ENCODE data around the gene SC5D. TPM values are rescaled to one million over a fixed set of nuclear protein-coding genes. Genes with fewer than 3 reads are reported as not detected.
A peak's percentile ranks its signal among the peaks of the same experiment; 100 is the strongest.

SC5D gene, protein sequence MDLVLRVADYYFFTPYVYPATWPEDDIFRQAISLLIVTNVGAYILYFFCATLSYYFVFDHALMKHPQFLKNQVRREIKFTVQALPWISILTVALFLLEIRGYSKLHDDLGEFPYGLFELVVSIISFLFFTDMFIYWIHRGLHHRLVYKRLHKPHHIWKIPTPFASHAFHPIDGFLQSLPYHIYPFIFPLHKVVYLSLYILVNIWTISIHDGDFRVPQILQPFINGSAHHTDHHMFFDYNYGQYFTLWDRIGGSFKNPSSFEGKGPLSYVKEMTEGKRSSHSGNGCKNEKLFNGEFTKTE
- total RNA-seq = 10 to 100 TPM; 20.1 to 22.4 TPM

DNA sequence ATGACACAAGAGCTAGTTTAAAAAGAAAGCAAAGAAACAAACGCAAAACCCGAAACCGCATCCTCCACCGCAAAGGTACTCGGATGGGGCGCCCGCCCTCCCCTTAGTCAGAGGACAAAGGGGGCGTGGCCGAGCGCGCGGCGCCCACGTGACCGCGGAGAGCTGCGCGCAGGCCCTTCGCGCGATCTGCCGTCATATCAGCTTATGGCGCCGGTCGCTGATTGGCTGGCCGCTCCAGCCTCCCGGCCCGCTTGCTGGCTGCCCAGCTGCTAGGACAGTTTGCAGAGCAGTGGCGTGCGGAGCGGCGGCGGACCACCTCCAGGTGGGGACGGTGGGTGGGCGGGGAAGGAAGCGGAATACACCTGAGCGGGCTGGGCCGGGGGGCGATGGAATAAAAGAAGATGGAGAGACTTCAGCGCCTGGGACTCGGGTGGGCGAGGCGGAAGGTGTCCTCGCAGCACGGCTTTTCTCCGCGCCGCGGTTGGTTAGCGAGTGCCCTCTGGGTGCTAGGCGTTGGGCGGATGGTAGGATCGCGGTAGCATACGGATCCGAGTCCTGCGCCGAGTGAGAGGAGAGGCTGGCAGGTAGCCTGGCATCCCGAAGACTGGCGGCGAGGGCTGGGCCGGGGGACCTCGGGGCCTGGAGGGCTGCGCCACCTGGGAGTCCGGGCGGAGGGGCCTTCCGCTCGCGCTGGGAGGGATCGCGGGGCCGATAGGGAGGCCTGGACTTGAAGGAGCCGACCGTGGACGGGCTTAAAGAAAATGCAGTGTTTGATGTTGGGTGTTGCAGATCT lies at the start of gene SC5D:
Gene SC5D, plus strand, starts transcription at position 277 of the 793 bp plus-strand sequence. CDS start 10,605 bp downstream, outside the sequence.
- ATAC-seq (replicated peaks) = peak; percentile 96
- peaks cover 16% of the 10 kb centered on the region for H3K36me3 Mint-ChIP-seq (ENCODE audit: low read depth)
- H3K4me1 Mint-ChIP-seq = peaks cover 28% of the 10 kb centered on the region
- H3K27ac Mint-ChIP-seq = peak within 1 kb of the TSS; percentile 97
- no peaks in the 10 kb centered on the region for H3K9me3 Mint-ChIP-seq
- H3K27me3 Mint-ChIP-seq = no peaks in the 10 kb centered on the region
- H3K4me3 Mint-ChIP-seq = peak within 1 kb of the TSS; percentile 96

DNA sequence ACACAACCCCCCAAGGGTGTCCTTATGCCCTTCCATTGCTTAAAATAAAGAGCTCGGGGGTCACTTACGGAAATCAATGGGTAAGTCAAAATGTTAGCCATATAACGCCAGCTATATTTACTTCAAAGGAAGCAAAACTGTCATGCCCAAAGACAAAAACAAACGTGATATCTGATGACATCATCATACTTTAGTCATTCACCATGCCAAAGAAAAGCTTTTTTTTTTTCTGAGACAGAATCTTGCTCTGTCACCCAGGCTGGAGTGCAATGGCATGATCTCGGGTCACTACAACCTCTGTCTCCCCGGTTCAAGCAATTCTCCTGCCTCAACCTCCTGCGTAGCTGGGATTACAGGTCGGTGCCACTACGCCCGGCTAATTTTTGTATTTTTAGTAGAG lies 47.7 kb upstream of the SC5D start:
- H3K36me3 Mint-ChIP-seq (ENCODE audit: low read depth) = no peaks in the 10 kb centered on the region
- no peaks in the 10 kb centered on the region for H3K9me3 Mint-ChIP-seq
- H3K27me3 Mint-ChIP-seq = peaks cover 11% of the 10 kb centered on the region
- no peak for ATAC-seq (replicated peaks)
- no peak overlapping the region for H3K4me3 Mint-ChIP-seq
- no peaks in the 10 kb centered on the region for H3K4me1 Mint-ChIP-seq
- no peak overlapping the region for H3K27ac Mint-ChIP-seq

DNA sequence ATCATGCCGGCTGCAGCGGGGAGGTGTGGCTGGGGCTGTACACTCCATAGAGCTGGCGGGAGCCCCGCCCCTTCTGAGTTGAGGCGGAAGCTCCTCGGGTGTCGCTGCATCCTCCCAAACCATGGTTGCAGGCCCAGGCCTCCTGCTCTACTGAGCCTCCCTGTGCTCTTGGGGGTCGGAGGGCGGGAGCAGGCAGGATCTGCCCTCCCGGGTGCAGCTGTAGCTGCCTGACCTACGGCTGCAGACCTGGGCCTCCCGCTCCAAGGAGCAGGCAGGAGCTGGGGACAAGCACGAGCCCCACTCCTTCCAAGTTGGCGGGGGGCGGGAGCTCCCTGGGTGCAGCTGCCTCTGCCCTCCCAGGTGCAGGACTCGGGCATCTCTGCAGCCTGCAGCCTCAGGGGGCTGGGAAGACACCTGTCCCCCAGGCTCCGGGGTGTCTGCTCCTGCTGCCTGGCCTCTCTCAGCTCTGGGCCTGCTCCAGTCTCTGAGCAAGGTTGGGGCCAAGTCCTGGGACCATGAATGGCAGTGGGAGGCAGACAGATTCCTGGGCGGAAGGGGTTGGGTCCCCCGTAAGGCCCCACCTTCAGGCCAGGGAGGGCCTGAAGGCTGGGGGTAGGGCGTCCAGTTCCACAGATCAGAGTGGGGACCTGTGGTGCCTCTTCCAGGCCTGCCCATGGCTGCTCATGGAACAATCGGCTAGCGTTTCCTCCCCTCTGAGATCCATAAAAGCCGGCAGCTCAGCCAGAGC lies 46.4 kb upstream of the SC5D start:
- Mint-ChIP-seq H3K36me3 (ENCODE audit: low read depth) (no peaks in the 10 kb centered on the region), H3K4me1 (no peaks in the 10 kb centered on the region), H3K27me3 (peaks cover 6% of the 10 kb centered on the region), H3K9me3 (no peaks in the 10 kb centered on the region), H3K27ac (no peak overlapping the region), H3K4me3 (no peak overlapping the region)
- ATAC-seq (replicated peaks) = no peak

- no peak for ATAC-seq (replicated peaks)
- Mint-ChIP-seq H3K27me3 (peaks cover 6% of the 10 kb centered on the region), H3K4me3 (no peak overlapping the region), H3K4me1 (no peaks in the 10 kb centered on the region), H3K27ac (no peak overlapping the region), H3K9me3 (no peaks in the 10 kb centered on the region), H3K36me3 (ENCODE audit: low read depth) (no peaks in the 10 kb centered on the region)
Measured at GRCh38 chr11:121246769-121247035, 45.9 kb upstream of the SC5D start.

GRCh38 chr11:121248496-121248895 lies 44.1 kb upstream of the SC5D start:
- Mint-ChIP-seq H3K27ac (no peak overlapping the region), H3K27me3 (no peaks in the 10 kb centered on the region), H3K36me3 (ENCODE audit: low read depth) (no peaks in the 10 kb centered on the region), H3K9me3 (no peaks in the 10 kb centered on the region), H3K4me3 (no peak overlapping the region), H3K4me1 (no peaks in the 10 kb centered on the region)
- ATAC-seq (replicated peaks) = no peak

GRCh38 chr11:121249039-121249663 lies 43.4 kb upstream of the SC5D start:
- peak; percentile 72 for ATAC-seq (replicated peaks)
- H3K36me3 Mint-ChIP-seq (ENCODE audit: low read depth) = no peaks in the 10 kb centered on the region
- H3K27ac Mint-ChIP-seq = no peak overlapping the region
- H3K4me1 Mint-ChIP-seq = no peaks in the 10 kb centered on the region
- H3K4me3 Mint-ChIP-seq = no peak overlapping the region
- peaks cover 2% of the 10 kb centered on the region for H3K27me3 Mint-ChIP-seq
- no peaks in the 10 kb centered on the region for H3K9me3 Mint-ChIP-seq

DNA sequence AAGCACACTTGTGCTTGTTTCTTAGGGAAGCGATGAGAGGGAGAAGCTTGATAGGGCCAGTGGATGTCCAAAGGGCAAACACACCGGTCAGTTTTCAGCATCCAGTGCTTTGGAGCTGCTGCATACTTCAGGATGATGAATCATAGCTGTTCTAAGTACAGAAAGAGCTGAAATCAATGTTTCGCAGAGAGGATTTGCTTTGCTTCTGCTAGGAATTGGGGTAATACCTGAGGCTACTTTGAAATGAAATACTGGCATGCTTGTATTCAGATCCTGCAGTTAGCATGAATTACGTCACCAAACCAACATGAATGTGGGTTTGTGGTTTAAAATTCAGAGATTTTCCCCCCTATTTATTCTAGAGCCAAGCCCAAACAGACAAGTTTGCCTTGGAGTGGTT lies 41.7 kb upstream of the SC5D start:
- H3K36me3 Mint-ChIP-seq (ENCODE audit: low read depth) = no peaks in the 10 kb centered on the region
- no peaks in the 10 kb centered on the region for H3K9me3 Mint-ChIP-seq
- no peak overlapping the region for H3K4me3 Mint-ChIP-seq
- H3K27ac Mint-ChIP-seq = no peak overlapping the region
- H3K4me1 Mint-ChIP-seq = no peaks in the 10 kb centered on the region
- peaks cover 4% of the 10 kb centered on the region for H3K27me3 Mint-ChIP-seq
- ATAC-seq (replicated peaks) = no peak

GRCh38 chr11:121253951-121254350 lies 38.6 kb upstream of the SC5D start:
- H3K9me3 Mint-ChIP-seq = no peaks in the 10 kb centered on the region
- no peaks in the 10 kb centered on the region for H3K36me3 Mint-ChIP-seq (ENCODE audit: low read depth)
- ATAC-seq (replicated peaks) = no peak
- no peak overlapping the region for H3K4me3 Mint-ChIP-seq
- H3K27ac Mint-ChIP-seq = no peak overlapping the region
- H3K4me1 Mint-ChIP-seq = no peaks in the 10 kb centered on the region
- H3K27me3 Mint-ChIP-seq = peaks cover 4% of the 10 kb centered on the region

DNA sequence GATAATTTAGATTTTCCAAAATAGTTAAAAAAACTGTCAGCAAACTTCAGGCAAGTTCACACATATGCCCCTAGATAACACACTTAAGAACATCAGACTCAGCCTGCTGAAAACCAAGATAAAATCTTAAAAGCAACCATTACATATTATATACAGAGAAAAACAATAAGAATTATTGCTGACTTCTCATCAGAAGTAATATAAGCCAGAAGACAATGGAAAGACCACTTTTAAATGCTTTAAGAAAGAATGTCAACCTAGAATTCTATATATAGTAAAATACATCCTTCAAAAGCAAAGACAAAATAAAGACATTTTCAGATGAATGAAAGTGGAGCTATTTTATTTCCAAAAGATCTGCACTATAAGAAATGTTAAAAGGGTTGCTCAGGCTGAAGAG lies 37.8 kb upstream of the SC5D start:
- H3K9me3 Mint-ChIP-seq = no peaks in the 10 kb centered on the region
- no peaks in the 10 kb centered on the region for H3K36me3 Mint-ChIP-seq (ENCODE audit: low read depth)
- peaks cover 4% of the 10 kb centered on the region for H3K27me3 Mint-ChIP-seq
- ATAC-seq (replicated peaks) = no peak
- H3K27ac Mint-ChIP-seq = no peak overlapping the region
- H3K4me3 Mint-ChIP-seq = no peak overlapping the region
- no peaks in the 10 kb centered on the region for H3K4me1 Mint-ChIP-seq

GRCh38 chr11:121255473-121256125 lies 37.0 kb upstream of the SC5D start:
- Mint-ChIP-seq H3K27me3 (peaks cover 4% of the 10 kb centered on the region), H3K36me3 (ENCODE audit: low read depth) (no peaks in the 10 kb centered on the region)

DNA sequence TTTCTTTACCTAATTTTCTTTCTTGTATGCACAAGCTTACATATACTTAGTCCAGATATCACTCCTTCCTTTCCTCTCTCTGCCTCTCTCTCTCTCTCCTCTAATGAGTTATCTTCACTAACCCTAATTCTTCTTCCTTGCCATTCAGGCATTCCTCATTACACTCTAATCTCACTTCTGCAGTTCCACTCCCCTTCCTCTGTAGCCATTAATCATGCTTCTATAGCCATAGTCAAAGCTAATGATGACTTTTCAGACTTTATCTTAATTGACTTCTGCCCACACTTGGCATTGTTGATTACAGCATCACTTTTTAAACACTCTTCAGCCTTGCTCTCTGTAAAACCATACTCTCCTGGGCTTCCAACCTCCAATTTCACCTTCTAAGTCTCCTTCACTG lies 35.3 kb upstream of the SC5D start:
- H3K9me3 Mint-ChIP-seq = no peaks in the 10 kb centered on the region
- no peak overlapping the region for H3K27ac Mint-ChIP-seq
- H3K4me3 Mint-ChIP-seq = no peak overlapping the region
- no peaks in the 10 kb centered on the region for H3K36me3 Mint-ChIP-seq (ENCODE audit: low read depth)
- H3K27me3 Mint-ChIP-seq = peaks cover 8% of the 10 kb centered on the region
- no peaks in the 10 kb centered on the region for H3K4me1 Mint-ChIP-seq
- no peak for ATAC-seq (replicated peaks)

More at GRCh38 chr11:121255473-121256125, 37.0 kb upstream of the SC5D start:
- Mint-ChIP-seq H3K4me1 (no peaks in the 10 kb centered on the region), H3K9me3 (no peaks in the 10 kb centered on the region), H3K27ac (no peak overlapping the region), H3K4me3 (no peak overlapping the region)
- no peak for ATAC-seq (replicated peaks)

DNA sequence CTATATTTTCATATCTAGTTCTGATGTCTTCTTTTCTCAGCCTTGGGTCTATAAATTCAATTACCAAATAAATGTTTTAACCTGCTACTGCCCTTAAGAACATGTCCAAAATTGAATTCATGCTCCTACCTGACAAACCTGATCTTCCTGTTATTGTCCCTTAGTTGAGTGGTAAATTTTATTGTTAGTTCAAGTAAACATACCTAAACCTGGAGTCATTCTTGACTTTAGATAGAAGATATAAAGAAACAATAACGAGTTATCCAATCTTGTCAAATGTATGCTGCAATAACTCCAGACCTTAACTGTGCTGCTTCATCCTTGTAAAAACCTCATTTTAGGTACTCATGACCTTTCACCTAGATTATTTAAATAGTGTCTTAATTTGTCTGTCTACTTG lies 34.6 kb upstream of the SC5D start:
- Mint-ChIP-seq H3K9me3 (peaks cover 2% of the 10 kb centered on the region), H3K36me3 (ENCODE audit: low read depth) (no peaks in the 10 kb centered on the region), H3K4me3 (no peak overlapping the region), H3K4me1 (no peaks in the 10 kb centered on the region), H3K27me3 (peaks cover 10% of the 10 kb centered on the region), H3K27ac (no peak overlapping the region)
- no peak for ATAC-seq (replicated peaks)

- ATAC-seq (replicated peaks) = no peak
- no peak overlapping the region for H3K4me3 Mint-ChIP-seq
- H3K4me1 Mint-ChIP-seq = no peaks in the 10 kb centered on the region
- H3K36me3 Mint-ChIP-seq (ENCODE audit: low read depth) = no peaks in the 10 kb centered on the region
- no peak overlapping the region for H3K27ac Mint-ChIP-seq
- H3K27me3 Mint-ChIP-seq = peaks cover 41% of the 10 kb centered on the region
- H3K9me3 Mint-ChIP-seq = peaks cover 5% of the 10 kb centered on the region
Measured at GRCh38 chr11:121265586-121265985, 27.0 kb upstream of the SC5D start.

- H3K27me3 Mint-ChIP-seq = peaks cover 34% of the 10 kb centered on the region
- ATAC-seq (replicated peaks) = no peak
- no peaks in the 10 kb centered on the region for H3K4me1 Mint-ChIP-seq
- no peaks in the 10 kb centered on the region for H3K36me3 Mint-ChIP-seq (ENCODE audit: low read depth)
- no peak overlapping the region for H3K27ac Mint-ChIP-seq
- no peaks in the 10 kb centered on the region for H3K9me3 Mint-ChIP-seq
- H3K4me3 Mint-ChIP-seq = no peak overlapping the region
Measured at GRCh38 chr11:121268581-121268980, 24.0 kb upstream of the SC5D start.
